Left forelimb (tissue), 1 donor: ENCODE measurements around the gene BCO1.

Experiments
- DNase-seq: peaks from one replicate; pipeline ENCODE4 v3.0.0-alpha.2; 2018; ENCODE audit warnings: low spot score

Gene BCO1

GRCh38 chr16:81237282-81237681 lies 1.2 kb upstream of the BCO1 start:
- no peak for DNase-seq

GRCh38 chr16:81237942-81238295 lies 570 bp upstream of the BCO1 start:
- no peak for DNase-seq

- no peak for DNase-seq
Observed at GRCh38 chr16:81239367-81240121, 1.1 kb downstream of the BCO1 start.

GRCh38 chr16:81241706-81242105 lies 3.2 kb downstream of the BCO1 start:
- DNase-seq, result no peak

GRCh38 chr16:81242977-81243618 lies 4.6 kb downstream of the BCO1 start:
- DNase-seq, result no peak

- DNase-seq, result no peak
Observed at GRCh38 chr16:81243942-81244341, 5.5 kb downstream of the BCO1 start.

GRCh38 chr16:81251871-81252270 lies 13.4 kb downstream of the BCO1 start:
- no peak for DNase-seq

- no peak for DNase-seq
Observed at GRCh38 chr16:81253141-81253540, 14.7 kb downstream of the BCO1 start.

GRCh38 chr16:81254922-81255526 lies 16.5 kb downstream of the BCO1 start:
- no peak for DNase-seq

- DNase-seq, result no peak
Observed at GRCh38 chr16:81259916-81260315, 21.4 kb downstream of the BCO1 start.

- no peak for DNase-seq
Observed at GRCh38 chr16:81261049-81261648, 22.7 kb downstream of the BCO1 start.

- peak; percentile 74 for DNase-seq
Observed at GRCh38 chr16:81263470-81264220, 25.2 kb downstream of the BCO1 start.

GRCh38 chr16:81264386-81264785 lies 25.9 kb downstream of the BCO1 start:
- no peak for DNase-seq

- DNase-seq, result no peak
Observed at GRCh38 chr16:81265052-81265451, 26.6 kb downstream of the BCO1 start.

- DNase-seq, result no peak
Observed at GRCh38 chr16:81265658-81266451, 27.4 kb downstream of the BCO1 start.

- no peak for DNase-seq
Observed at GRCh38 chr16:81266680-81267095, 28.2 kb downstream of the BCO1 start.

- DNase-seq, result no peak
Observed at GRCh38 chr16:81268509-81268908, 30.0 kb downstream of the BCO1 start.

GRCh38 chr16:81273223-81273950 lies 34.9 kb downstream of the BCO1 start:
- no peak for DNase-seq

GRCh38 chr16:81275064-81275532 lies 36.6 kb downstream of the BCO1 start:
- DNase-seq, result no peak

- DNase-seq, result no peak
Observed at GRCh38 chr16:81275795-81276194, 37.3 kb downstream of the BCO1 start.

- no peak for DNase-seq
Observed at GRCh38 chr16:81276323-81276722, 37.8 kb downstream of the BCO1 start.
